DMS153 treated with DMSO at 0.1 percent for 48 hours (cell line): ENCODE results near the gene CLBA1.

ENCODE experiments used
- DNase-seq: peaks from one replicate; lab custom pipeline; 2025; ENCODE audit not compliant: unreplicated experiment; lab: John Stamatoyannopoulos, UW

The CLBA1 gene

GRCh38 chr14:105043641-105044040 lies 58.1 kb downstream of the CLBA1 start:
- DNase-seq = no peak
